ENCODE measurements around the gene MCM10. TPM values are rescaled to one million over a fixed set of nuclear protein-coding genes. Genes with fewer than 3 reads are reported as not detected.

MCM10 gene
- total and polyA plus RNA-seq, 2 experiments from 2014 or later = 38.2 to 43.0 TPM

DNA sequence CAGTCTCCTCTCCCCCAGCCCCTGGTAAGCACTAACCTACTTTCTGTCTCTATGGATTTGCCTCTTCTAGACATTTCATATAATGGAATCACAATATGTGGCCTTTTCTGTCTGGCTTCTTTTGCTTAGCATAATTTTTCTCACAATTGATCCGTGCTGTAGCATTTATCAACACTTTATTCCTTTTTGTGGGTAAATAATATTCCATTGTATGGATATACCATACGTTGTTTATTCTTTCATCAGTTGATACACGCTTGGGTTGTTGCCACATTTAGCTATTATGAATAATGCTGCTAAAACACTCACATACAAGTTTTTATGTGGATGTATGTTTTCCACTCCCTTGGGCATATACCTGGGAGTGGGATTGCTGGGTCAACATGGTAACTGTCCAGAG is 25.8 kb downstream of the MCM10 start:
- Mint-ChIP-seq H3K36me3 (ENCODE audit: low read depth) (peaks cover 94% of the 10 kb centered on the region), H3K27me3 (ENCODE audit: insufficient read depth, low read depth, poor library complexity) (no peaks in the 10 kb centered on the region), H3K9me3 (peaks cover 6% of the 10 kb centered on the region; the same call in 1 of the 3 replicates), H3K4me1 (no peaks in the 10 kb centered on the region), H3K4me3 (no peak overlapping the region), H3K27ac (no peak overlapping the region)
- DNase-seq (ENCODE audit: low spot score) (no peak), ATAC-seq (no peak)
- Histone ChIP-seq H3K4me1 (ENCODE audit: insufficient read depth) (no peaks in the 10 kb centered on the region), H3K36me3 (ENCODE audit: insufficient read depth) (peaks cover 76% of the 10 kb centered on the region), H3K4me3 (no peak overlapping the region), H3K27me3 (ENCODE audit: insufficient read depth) (no peaks in the 10 kb centered on the region), H3K4me2 (no peak overlapping the region), H3K27ac (ENCODE audit: low read depth) (no peak overlapping the region), H3F3A (replicated peaks; ENCODE audit: low read depth) (0 out of 2 replicates have a peak, but pooled peaks cover 2% of the 10 kb centered on the region), H4K20me1 (replicated peaks; ENCODE audit: insufficient read depth) (no peaks in the 10 kb centered on the region; the same call in 1 of the 2 replicates), H3K79me2 (replicated peaks; ENCODE audit: insufficient read depth) (no peaks in the 10 kb centered on the region), H3K9me2 (ENCODE audit: insufficient read depth) (no peaks in the 10 kb centered on the region), H2AFZ (no peak overlapping the region)
- TF ChIP-seq EZH2 (IDR thresholded peaks at IDR 0.05; ENCODE audit: low read depth, unreplicated experiment) = no peak
- TF ChIP-seq ZNF331 (CRISPR knock-in tag; IDR thresholded peaks at IDR 0.05; ENCODE audit: low read depth) = no peak
- TF ChIP-seq JUNB (IDR thresholded peaks at IDR 0.05; ENCODE audit: unreplicated experiment) = no peak
- TF ChIP-seq CTCF (conservative IDR thresholded peaks at IDR 0.05; ENCODE audit: low read depth in 2 of 2) = no peak
- TF ChIP-seq STAT1 (IDR thresholded peaks at IDR 0.05; ENCODE audit: unreplicated experiment) = no peak
- TF ChIP-seq, protein P1, sequence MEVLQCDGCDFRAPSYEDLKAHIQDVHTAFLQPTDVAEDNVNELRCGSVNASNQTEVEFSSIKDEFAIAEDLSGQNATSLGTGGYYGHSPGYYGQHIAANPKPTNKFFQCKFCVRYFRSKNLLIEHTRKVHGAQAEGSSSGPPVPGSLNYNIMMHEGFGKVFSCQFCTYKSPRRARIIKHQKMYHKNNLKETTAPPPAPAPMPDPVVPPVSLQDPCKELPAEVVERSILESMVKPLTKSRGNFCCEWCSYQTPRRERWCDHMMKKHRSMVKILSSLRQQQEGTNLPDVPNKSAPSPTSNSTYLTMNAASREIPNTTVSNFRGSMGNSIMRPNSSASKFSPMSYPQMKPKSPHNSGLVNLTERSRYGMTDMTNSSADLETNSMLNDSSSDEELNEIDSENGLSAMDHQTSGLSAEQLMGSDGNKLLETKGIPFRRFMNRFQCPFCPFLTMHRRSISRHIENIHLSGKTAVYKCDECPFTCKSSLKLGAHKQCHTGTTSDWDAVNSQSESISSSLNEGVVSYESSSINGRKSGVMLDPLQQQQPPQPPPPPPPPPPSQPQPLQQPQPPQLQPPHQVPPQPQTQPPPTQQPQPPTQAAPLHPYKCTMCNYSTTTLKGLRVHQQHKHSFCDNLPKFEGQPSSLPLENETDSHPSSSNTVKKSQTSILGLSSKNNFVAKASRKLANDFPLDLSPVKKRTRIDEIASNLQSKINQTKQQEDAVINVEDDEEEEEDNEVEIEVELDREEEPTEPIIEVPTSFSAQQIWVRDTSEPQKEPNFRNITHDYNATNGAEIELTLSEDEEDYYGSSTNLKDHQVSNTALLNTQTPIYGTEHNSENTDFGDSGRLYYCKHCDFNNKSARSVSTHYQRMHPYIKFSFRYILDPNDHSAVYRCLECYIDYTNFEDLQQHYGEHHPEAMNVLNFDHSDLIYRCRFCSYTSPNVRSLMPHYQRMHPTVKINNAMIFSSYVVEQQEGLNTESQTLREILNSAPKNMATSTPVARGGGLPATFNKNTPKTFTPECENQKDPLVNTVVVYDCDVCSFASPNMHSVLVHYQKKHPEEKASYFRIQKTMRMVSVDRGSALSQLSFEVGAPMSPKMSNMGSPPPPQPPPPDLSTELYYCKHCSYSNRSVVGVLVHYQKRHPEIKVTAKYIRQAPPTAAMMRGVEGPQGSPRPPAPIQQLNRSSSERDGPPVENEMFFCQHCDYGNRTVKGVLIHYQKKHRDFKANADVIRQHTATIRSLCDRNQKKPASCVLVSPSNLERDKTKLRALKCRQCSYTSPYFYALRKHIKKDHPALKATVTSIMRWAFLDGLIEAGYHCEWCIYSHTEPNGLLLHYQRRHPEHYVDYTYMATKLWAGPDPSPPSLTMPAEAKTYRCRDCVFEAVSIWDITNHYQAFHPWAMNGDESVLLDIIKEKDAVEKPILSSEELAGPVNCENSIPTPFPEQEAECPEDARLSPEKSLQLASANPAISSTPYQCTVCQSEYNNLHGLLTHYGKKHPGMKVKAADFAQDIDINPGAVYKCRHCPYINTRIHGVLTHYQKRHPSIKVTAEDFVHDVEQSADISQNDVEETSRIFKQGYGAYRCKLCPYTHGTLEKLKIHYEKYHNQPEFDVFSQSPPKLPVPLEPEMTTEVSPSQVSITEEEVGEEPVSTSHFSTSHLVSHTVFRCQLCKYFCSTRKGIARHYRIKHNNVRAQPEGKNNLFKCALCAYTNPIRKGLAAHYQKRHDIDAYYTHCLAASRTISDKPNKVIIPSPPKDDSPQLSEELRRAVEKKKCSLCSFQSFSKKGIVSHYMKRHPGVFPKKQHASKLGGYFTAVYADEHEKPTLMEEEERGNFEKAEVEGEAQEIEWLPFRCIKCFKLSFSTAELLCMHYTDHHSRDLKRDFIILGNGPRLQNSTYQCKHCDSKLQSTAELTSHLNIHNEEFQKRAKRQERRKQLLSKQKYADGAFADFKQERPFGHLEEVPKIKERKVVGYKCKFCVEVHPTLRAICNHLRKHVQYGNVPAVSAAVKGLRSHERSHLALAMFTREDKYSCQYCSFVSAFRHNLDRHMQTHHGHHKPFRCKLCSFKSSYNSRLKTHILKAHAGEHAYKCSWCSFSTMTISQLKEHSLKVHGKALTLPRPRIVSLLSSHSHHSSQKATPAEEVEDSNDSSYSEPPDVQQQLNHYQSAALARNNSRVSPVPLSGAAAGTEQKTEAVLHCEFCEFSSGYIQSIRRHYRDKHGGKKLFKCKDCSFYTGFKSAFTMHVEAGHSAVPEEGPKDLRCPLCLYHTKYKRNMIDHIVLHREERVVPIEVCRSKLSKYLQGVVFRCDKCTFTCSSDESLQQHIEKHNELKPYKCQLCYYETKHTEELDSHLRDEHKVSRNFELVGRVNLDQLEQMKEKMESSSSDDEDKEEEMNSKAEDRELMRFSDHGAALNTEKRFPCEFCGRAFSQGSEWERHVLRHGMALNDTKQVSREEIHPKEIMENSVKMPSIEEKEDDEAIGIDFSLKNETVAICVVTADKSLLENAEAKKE (CRISPR knock-in tag; IDR thresholded peaks at IDR 0.05) = no peak
- TF ChIP-seq EZH2phosphoT487 (IDR thresholded peaks at IDR 0.05; ENCODE audit: unreplicated experiment) = no peak
- no peak for TF ChIP-seq POLR2AphosphoS5 (IDR thresholded peaks at IDR 0.05; ENCODE audit: low read depth)
- TF ChIP-seq, protein P2, sequence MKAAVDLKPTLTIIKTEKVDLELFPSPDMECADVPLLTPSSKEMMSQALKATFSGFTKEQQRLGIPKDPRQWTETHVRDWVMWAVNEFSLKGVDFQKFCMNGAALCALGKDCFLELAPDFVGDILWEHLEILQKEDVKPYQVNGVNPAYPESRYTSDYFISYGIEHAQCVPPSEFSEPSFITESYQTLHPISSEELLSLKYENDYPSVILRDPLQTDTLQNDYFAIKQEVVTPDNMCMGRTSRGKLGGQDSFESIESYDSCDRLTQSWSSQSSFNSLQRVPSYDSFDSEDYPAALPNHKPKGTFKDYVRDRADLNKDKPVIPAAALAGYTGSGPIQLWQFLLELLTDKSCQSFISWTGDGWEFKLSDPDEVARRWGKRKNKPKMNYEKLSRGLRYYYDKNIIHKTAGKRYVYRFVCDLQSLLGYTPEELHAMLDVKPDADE (IDR thresholded peaks at IDR 0.05) = no peak
- no peak for TF ChIP-seq REST (IDR thresholded peaks at IDR 0.05; ENCODE audit: unreplicated experiment)
- no peak for TF ChIP-seq CREB1 (CRISPR knock-in tag; IDR thresholded peaks at IDR 0.05; ENCODE audit: low read depth)
- TF ChIP-seq NANOG (IDR thresholded peaks at IDR 0.05; ENCODE audit: borderline replicate concordance) = no peak

Data from GM23338 (cell line).